GM12892 (cell line): ENCODE results near the gene VAV2.

Experiments used
- POLR2A ChIP-seq: IDR thresholded peaks from 2 replicates; pipeline ENCODE4 v1.6.1; 2011; ENCODE audit warnings: low read depth, low read length, control low read depth
- POLR2AphosphoS5 ChIP-seq: IDR thresholded peaks from 2 replicates; pipeline ENCODE4 v1.6.1; 2011; ENCODE audit warnings: low read depth, low read length, control low read depth
- TAF1 ChIP-seq: IDR thresholded peaks from 2 replicates; pipeline ENCODE4 v1.6.1; 2011; ENCODE audit warnings: low read depth, mild to moderate bottlenecking, control low read depth, low read length, borderline replicate concordance

DNA sequence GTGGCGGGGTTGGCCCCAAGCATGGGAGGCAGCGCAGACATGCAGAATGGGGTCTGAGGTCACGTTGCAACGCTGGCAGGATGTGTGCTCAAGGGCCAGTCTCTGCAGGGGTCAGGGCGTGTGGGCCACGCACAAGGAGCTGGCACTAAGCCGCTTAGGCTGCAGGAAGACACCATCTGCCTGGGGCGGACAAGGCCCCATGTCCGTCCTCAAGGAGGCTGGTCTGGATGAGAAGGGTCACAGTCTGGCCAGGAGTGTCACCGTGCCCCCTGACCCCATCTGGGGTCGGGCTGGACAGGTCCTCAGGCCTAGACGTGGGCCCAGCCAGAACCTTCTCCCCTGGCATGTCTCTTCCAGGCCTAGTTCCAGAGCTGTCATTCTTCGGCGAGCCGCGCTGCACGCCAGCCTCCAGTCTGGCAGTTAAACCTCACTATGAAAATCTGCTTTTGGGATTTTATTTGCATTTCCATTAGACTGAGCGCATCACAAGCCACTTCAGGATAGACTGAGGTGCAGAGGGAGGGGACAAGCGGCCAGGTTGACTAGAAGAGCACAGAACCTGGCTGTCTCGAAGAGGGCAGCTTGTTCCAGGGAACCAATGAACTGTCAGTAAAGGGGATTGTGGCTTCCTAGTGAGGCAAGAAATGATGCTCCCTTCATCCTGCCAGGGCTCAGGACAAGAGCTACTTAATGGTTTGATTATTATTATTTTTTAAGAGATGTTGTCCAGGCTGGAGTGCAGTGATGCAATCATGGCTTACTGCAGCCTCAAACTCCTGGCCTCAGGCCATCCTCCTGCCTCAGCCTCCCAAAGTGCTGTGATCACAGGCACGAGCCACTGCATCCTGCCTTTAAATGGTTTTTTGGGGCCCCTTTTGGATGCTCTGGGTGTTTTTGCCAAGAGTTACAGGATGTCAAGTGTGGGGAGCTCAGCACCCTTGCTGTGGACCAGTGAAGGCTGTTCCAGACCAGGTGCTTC lies 37.4 kb upstream of the VAV2 start:
- TF ChIP-seq POLR2A (no peak), POLR2AphosphoS5 (no peak), TAF1 (no peak)
